Left colon (tissue), 2 donors: Measurements from ENCODE around the gene CFAP65. TPM values are rescaled to one million over a fixed set of nuclear protein-coding genes. Genes with fewer than 3 reads are reported as not detected.

Source experiments
- ATAC-seq: fragments of 200-7000 bp; cut with Tn5 transposase; one replicate; pipeline ENCODE4 v1.9.1; 2020; ENCODE audit warnings: mild to moderate bottlenecking, moderate library complexity
- DNase-seq, 2 donors: peaks; one replicate each; pipeline ENCODE4 v3.0.0-alpha.2; 2020
- intact Hi-C, 2 donors: fragments of 100-400 bp; cut with DNase I in 1 of 2; cut with micrococcal nuclease in 1 of 2; formaldehyde crosslinking; loops; one replicate each; pipeline versions ENCODE4 v1.11.2 to v1.14.0; 2022; cut with DNase I, micrococcal nuclease
- total RNA-seq, 2 donors: library from RNA; stranded (reverse); fragmentation: NEBNext Ultra II Directional; extraction: Animal tissue kit (Norgen Biotek cat#: 25700); gene quantifications; one replicate each; pipeline ENCODE4 v1.2.1, GENCODE V29; 2021
- donor health status: DM: no; HTN: no; CAD: no.
- donor health status: DM: yes; HTN: yes; CAD: no.

Gene CFAP65
- total RNA-seq, 2 donors from 2014 or later = 0.39 to 0.76 TPM

- ATAC-seq = no peak
- intact Hi-C loops = no loop called here
- no peak for DNase-seq
These were observed 20.8 kb upstream of the CFAP65 start for GRCh38 chr2:219062081-219062480.

DNA sequence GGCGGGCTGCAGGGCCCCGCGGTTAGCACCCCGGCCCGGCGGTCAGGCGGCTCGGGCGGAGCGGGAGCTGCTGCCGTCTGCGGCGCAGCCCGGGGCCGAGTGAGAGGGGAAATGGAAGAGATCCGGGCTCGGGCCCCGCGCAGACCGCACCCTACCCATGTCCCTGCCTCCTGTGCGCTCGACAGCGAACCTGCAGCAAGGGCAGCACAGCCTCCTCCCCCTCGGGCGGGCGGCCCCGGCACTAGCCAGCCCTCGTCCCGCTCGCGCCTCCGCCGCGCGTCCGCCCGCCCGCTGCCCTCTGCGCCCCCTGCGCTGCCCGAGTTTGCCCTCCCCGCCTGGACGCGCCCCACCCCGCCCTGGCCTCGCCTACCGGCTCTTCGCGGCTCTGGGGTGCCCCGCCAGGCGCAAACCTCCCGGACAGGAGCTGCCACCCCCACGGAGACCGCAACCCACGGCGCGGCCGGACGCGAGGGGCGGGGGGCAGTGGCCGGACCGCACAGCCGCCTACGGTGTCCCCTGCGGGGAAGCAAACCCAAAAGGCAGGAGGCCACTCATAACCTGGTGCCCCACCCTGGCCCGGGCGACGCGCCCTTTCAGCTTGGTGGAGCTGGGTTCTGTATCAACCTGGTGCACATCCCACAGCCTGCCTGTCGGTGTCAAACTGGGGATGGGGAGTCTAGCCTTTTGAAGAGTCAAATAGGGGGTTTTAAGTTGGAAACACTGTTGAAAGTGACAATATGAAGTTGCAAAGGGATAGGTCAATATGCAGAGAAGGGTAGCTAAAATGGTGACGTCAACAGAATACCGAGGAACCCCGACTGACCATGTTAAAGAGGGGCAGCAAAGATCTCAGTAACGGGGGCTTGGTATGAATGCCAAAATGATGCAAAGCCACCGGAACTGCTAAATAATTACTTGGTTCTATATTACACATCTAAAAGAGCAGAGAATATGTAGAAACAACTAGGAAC is 19.8 kb upstream of the CFAP65 start, which contains the start of gene IHH:
TSS of gene IHH (minus strand) at position 101 of the 971 bp plus-strand sequence. CDS start 454 bp downstream, outside the sequence.
- intact Hi-C loops = no loop called here
- peak; percentile 87 to 90 for DNase-seq
- peak; percentile 71 for ATAC-seq

- intact Hi-C loops = loop anchor here (10.0 kb wide), 2 partner anchors 85 to 95 kb away; no protein-coding TSS in a partner anchor
- DNase-seq (peak in 1 of 2 donors; percentile 45), ATAC-seq (peak; percentile 11)
These were observed 18.7 kb upstream of the CFAP65 start for GRCh38 chr2:219059725-219060682.

DNA sequence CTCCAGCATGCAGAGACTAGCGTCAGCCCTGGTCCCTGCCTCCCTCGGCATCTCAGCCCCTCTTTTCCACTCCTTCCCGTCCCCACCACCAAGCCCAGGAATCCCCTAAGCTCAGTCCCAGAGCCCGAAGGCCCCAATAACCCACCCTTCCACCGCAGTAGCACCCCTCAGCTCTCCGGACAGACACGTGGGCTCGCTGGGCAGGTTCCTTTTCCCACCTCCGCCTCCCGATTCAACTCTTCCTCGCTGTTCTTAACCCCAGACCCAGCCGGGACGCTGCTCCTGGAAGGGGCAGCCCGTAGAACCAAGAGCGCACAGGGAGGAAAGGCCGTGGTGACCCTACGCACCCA is 18.0 kb upstream of the CFAP65 start:
- ATAC-seq (no peak), DNase-seq (no peak)
- intact Hi-C loops = loop anchor here (10.0 kb wide), 2 partner anchors 85 to 95 kb away; no protein-coding TSS in a partner anchor

DNA sequence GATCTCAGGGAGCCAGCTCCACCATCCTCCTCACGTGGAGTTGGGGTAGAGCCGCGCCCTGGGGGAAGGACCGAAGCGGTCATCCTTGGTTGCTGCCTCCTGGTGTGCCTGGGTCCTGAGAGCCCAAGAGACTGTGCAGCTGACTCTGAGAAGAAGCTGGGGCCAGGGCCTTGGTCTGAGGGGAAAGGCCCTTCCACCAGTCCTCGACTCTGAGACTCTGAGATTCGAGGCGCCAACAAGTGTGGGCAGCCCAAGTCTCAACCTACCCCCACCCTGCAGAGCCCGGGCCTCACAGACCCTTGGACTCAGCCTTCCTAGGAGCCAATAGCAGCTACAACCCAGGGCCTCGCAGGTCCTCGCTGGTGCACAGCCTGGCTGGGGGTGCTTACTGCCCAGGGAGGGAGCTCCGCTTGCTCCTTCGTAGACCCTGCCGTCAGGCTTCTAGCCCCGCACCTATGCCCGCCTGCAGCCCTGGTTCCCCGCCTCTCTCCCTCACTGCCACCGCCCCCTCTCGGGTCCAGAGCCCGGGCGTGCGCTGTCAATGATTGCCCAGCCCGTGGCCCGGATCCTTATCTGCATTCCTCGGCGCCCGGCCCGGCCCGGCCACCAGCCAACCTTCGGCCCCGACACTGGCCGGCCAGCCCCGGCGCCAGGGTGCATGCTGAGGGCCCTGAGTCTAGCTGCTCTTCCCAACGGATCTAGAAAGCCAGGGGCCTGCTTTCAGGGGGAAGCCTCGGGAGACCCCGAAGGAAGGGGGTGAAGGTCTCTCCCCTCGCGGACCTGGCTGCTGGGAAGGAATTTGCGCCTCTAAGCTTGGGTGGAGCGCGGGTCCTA is 17.4 kb upstream of the CFAP65 start:
- intact Hi-C loops = loop anchor here (10.0 kb wide), 2 partner anchors 86 to 96 kb away; no protein-coding TSS in a partner anchor
- DNase-seq = peak; percentile 68 to 79
- ATAC-seq = peak; percentile 65

- DNase-seq = peak; percentile 75 to 84
- intact Hi-C loops = loop anchor here (10.0 kb wide), 2 partner anchors 87 to 97 kb away; no protein-coding TSS in a partner anchor
- peak; percentile 65 for ATAC-seq
These were observed 16.6 kb upstream of the CFAP65 start for GRCh38 chr2:219057709-219058540.

- intact Hi-C loops = loop anchor here (10.0 kb wide), 2 partner anchors 88 to 98 kb away; no protein-coding TSS in a partner anchor
- DNase-seq = peak in 1 of 2 donors; percentile 24
These were observed 15.8 kb upstream of the CFAP65 start for GRCh38 chr2:219056896-219057708.

GRCh38 chr2:219056176-219056895 is 15.0 kb upstream of the CFAP65 start:
- ATAC-seq (no peak), DNase-seq (peak; percentile 12 to 25)
- intact Hi-C loops = loop anchor here (10.0 kb wide), 2 partner anchors 88 to 98 kb away; no protein-coding TSS in a partner anchor

More at GRCh38 chr2:219056896-219057708, 15.8 kb upstream of the CFAP65 start:
- no peak for ATAC-seq

- intact Hi-C loops = loop anchor here (10.0 kb wide), 2 partner anchors 90 to 100 kb away; no protein-coding TSS in a partner anchor
- DNase-seq = peak in 1 of 2 donors; percentile 20
- no peak for ATAC-seq
These were observed 13.9 kb upstream of the CFAP65 start for GRCh38 chr2:219054956-219055903.

DNA sequence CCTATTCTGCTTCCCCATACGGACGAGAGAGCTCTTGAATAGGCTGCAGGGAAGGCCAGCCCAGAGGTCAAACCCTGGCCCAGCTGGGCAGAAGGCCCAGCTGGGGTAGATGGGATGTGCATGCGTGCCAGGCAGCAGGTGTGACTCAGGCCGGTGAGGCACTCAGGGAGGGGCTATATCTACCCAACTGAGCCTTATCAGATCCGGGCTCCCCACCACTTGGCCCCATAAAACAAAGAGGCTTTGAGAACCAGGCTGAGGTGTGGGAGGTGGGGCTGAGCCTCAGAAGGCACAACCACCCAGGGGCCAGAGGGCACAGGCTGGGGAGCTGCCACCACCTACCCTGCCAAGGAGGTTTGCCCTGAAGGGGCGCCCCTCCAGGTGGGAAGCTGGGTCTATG is 8.0 kb upstream of the CFAP65 start:
- DNase-seq (peak in 1 of 2 donors; percentile 29), ATAC-seq (peak; percentile 40)
- intact Hi-C loops = no loop called here

GRCh38 chr2:219045937-219046550 is 4.7 kb upstream of the CFAP65 start:
- ATAC-seq (peak; percentile 31), DNase-seq (peak; percentile 19 to 62)
- intact Hi-C loops = no loop called here

DNA sequence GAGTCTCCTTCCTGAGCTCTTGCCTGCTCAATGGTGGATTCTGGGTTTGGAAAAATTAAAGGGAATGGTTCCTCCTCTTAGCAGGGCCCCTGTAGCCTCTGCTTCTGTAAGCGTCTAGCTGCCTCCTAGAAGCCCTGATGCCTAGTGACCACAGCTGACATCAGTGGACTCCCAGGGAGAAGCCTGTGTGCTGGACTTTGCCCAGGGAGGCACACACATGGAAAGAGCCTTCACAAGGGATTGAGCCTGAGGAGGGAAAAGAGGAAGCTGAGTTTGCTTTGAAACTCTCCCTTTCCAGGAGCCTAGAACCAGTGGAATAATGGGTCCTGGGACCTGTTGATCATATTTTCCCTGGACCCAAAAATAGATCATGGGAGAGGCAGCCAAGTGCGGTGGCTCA is 1.4 kb upstream of the CFAP65 start:
- ATAC-seq (peak; percentile 77), DNase-seq (peak; percentile 25 to 28)
- intact Hi-C loops = no loop called here

DNA sequence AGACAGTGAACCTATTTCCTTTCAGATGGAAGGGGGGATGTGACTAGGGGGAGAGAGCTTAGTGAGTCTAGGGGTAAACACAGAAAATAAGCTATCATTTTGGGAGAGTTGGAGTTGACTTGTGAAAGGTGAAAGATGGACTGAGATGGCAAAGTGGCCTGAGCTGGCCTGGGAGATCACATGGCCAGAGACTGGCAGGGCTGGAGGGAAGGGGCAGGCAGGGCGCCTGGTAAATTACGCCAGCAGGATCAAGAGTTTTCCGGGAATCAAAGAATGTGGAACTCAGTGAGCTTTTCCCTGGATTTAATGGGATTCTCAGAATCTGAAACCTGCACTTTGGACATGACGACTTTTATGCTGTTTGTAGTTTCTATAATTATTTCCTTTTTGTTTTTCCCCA is 841 bp upstream of the CFAP65 start:
- intact Hi-C loops = no loop called here
- DNase-seq (no peak), ATAC-seq (no peak)

GRCh38 chr2:219038600-219038999 is 2.7 kb downstream of the CFAP65 start:
- ATAC-seq (no peak), DNase-seq (no peak)
- intact Hi-C loops = no loop called here
